GM12878 (cell line): ENCODE results near the gene DMBX1. TPM values are rescaled to one million over a fixed set of nuclear protein-coding genes. Genes with fewer than 3 reads are reported as not detected.

Experiments used
- ATAC-seq: fragments of 200-7000 bp; cut with Tn5 transposase; 3 replicates; pipeline ENCODE4 v1.9.1; 2020; ENCODE audit warnings: mild to moderate bottlenecking, moderate library complexity
- BruUV-seq: library from RNA; stranded (reverse); fragments of 400-500 nt; replicated peaks from 2 replicates; lab custom pipeline; 2021; lab: Mats Ljungman, UMichigan
- CTCF ChIA-PET: fragments of 300-600 bp; sonication (Branson Sonifier 250); formaldehyde crosslinking; extraction: SDS; loops from one replicate; lab custom pipeline; 2021; ENCODE audit warnings: inconsistent platforms; lab: Yijun Ruan, JAX
- POLR2A ChIA-PET: fragments of 350-600 bp; formaldehyde crosslinking; extraction: SDS; loops from one replicate; lab custom pipeline; 2021; ENCODE audit warnings: inconsistent platforms; lab: Charles Lee
- RAD21 ChIA-PET: fragments of 300-600 bp; sonication (Branson Sonifier 250); formaldehyde crosslinking; loops from one replicate; lab custom pipeline; 2023; ENCODE audit warnings: antibody characterized with exemption; ENCODE audit not compliant: unreplicated experiment; lab: Charles Lee
- SMC1A ChIA-PET: fragments of 300-600 bp; sonication (Branson Sonifier 250); formaldehyde crosslinking; loops from one replicate; lab custom pipeline; 2023; ENCODE audit not compliant: unreplicated experiment, uncharacterized antibody; lab: Charles Lee
- DNase-seq: peaks from one replicate; pipeline ENCODE4 v3.0.0-alpha.2; 2011; ENCODE audit warnings: low read depth, low spot score
- FAIRE-seq: peaks from 3 replicates; lab custom pipeline; 2011; peaks lifted over from hg19 to GRCh38; lab: Jason Lieb, UNC
- H2AFZ ChIP-seq: 2 replicates; pipeline ENCODE4 v1.6.0; 2011; ENCODE audit warnings: low read depth, low read length, control low read depth; ENCODE audit not compliant: control insufficient read depth
- H3K27ac ChIP-seq: 2 replicates; pipeline ENCODE4 v1.5.1; 2011; ENCODE audit warnings: control low read depth; ENCODE audit not compliant: control insufficient read depth, insufficient read depth
- H3K27me3 ChIP-seq, 2 experiments: replicated peaks in 1 of 2; 2 replicates each; pipeline versions ENCODE4 v1.6.0 to v1.6.1; 2011; ENCODE audit warnings: low read length in 1 of 2; ENCODE audit not compliant: control insufficient read depth in 2 of 2, insufficient read depth in 2 of 2
- H3K36me3 ChIP-seq, 2 experiments: 2 replicates each; pipeline ENCODE4 v1.5.1; 2011; ENCODE audit warnings: low read length in 1 of 2; ENCODE audit not compliant: control insufficient read depth in 2 of 2, insufficient read depth in 2 of 2
- H3K4me1 ChIP-seq: 2 replicates; pipeline ENCODE4 v1.6.1; 2011; ENCODE audit warnings: mild to moderate bottlenecking, low read length, moderate library complexity, mixed read lengths; ENCODE audit not compliant: control insufficient read depth, insufficient read depth
- H3K4me2 ChIP-seq: 2 replicates; pipeline ENCODE4 v1.6.0; 2011; ENCODE audit warnings: control low read depth; ENCODE audit not compliant: control insufficient read depth, insufficient read depth
- H3K4me3 ChIP-seq: fragments of 200-600 bp; sonication (generic); 2 replicates; pipeline ENCODE4 v1.5.1; 2016
- H3K79me2 ChIP-seq: 2 replicates; pipeline ENCODE4 v1.6.0; 2011; ENCODE audit warnings: low read length; ENCODE audit not compliant: control insufficient read depth, insufficient read depth
- H3K9ac ChIP-seq: 2 replicates; pipeline ENCODE4 v1.8.0; 2011; ENCODE audit warnings: low read length, control low read depth, mixed read lengths; ENCODE audit not compliant: control insufficient read depth, insufficient read depth
- H3K9me3 ChIP-seq: replicated peaks from 3 replicates; pipeline ENCODE4 v1.5.1; 2011; ENCODE audit warnings: mild to moderate bottlenecking, low read length; ENCODE audit not compliant: control insufficient read depth, insufficient read depth
- H4K20me1 ChIP-seq: 2 replicates; pipeline ENCODE4 v1.6.0; 2011; ENCODE audit not compliant: control insufficient read depth, insufficient read depth
- PBX3 ChIP-seq: IDR thresholded peaks from 2 replicates; pipeline ENCODE4 v1.6.1; 2011; ENCODE audit warnings: mild to moderate bottlenecking, low read depth, low read length, moderate library complexity; ENCODE audit not compliant: insufficient replicate concordance
- RB1 ChIP-seq: fragments of 450-650 bp; formaldehyde crosslinking; IDR thresholded peaks from 2 replicates; pipeline ENCODE4 v1.6.1; 2017; ENCODE audit warnings: mild to moderate bottlenecking, borderline replicate concordance
- RCOR1 ChIP-seq: conservative IDR thresholded peaks from 2 replicates; pipeline ENCODE4 v1.6.1; 2012; ENCODE audit warnings: low read depth, low read length, improper control_type of control experiment
- WGBS: methylation state at CpG from one replicate; pipeline ENCODE4 v1.1.6; 2016; ENCODE audit warnings: low lambda C conversion rate; ENCODE audit not compliant: insufficient replicate concordance, insufficient coverage; ENCODE audit errors: missing lambda C conversion rate; 5-methylcytosine and 5-hydroxymethylcytosine counted together
- in situ Hi-C: fragments of 300-500 bp; cut with MboI; formaldehyde crosslinking; loops from 9 replicates; pipeline ENCODE4 v1.14.3; 2018; ENCODE audit warnings: mixed read lengths
- intact Hi-C: fragments of 100-400 bp; cut with micrococcal nuclease; formaldehyde crosslinking; loops from one replicate; pipeline ENCODE4 v1.14.2; 2022; ENCODE audit not compliant: unreplicated experiment
- polyA plus RNA-seq, 11 experiments: library from polyadenylated mRNA; depleted of rRNA in 4 of 11; unstranded in 6 of 11; stranded (reverse) in 5 of 11; fragments of >200 nt; fragmentation: Nextera tagmentation in 4 of 11; fragmentation: Illumina TruSeq in 1 of 11; extraction: Ambion mirVana in 4 of 11; extraction: Trizol in 1 of 11; gene quantifications; 1 replicate in 1 of 11; 2 replicates in 10 of 11; pipeline versions ENCODE4 v1.2.1 to v1.2.3, GENCODE V29; 2011 to 2016; ENCODE audit warnings: inconsistent platforms in 2 of 11, missing spikeins in 2 of 11, low read depth in 1 of 11
- total RNA-seq, 4 experiments: library from RNA; depleted of rRNA in 3 of 4; stranded (reverse); fragments of >200 nt in 3 of 4; fragmentation: Illumina TruSeq in 1 of 4; extraction: Trizol in 1 of 4; gene quantifications; 2 replicates each; pipeline versions ENCODE4 v1.2.1 to v1.2.3, GENCODE V29; 2013 to 2021

Gene DMBX1
- total and polyA plus RNA-seq, 10 of the 15 experiments (the other 5 are each of a cell fraction or from before 2014, with no cell fraction given): 0.03 TPM; not detected in 9

- H2AFZ ChIP-seq: no peak overlapping the region
- peaks cover 19 to 22% of the 10 kb centered on the region in 2 experiments; a peak in 3 of 4 replicates for H3K27me3 ChIP-seq
- H3K4me3 ChIP-seq: no peak overlapping the region
- ChIA-PET RAD21 (no interaction called here), SMC1A (no interaction called here), CTCF (no interaction called here), POLR2A (no interaction called here)
- no peak for TF ChIP-seq RCOR1
- TF ChIP-seq PBX3: no peak
- no peak for TF ChIP-seq RB1
- no peaks in the 10 kb centered on the region for H3K4me1 ChIP-seq
- no peaks in the 10 kb centered on the region for H3K9me3 ChIP-seq
- ATAC-seq (no peak), DNase-seq (no peak), FAIRE-seq (no peak)
- no peak overlapping the region for H3K4me2 ChIP-seq
- no peaks in the 10 kb centered on the region; the same call in 1 of the 2 replicates for H4K20me1 ChIP-seq
- in situ Hi-C loops (no loop called here), intact Hi-C loops (no loop called here)
- no peak overlapping the region for H3K27ac ChIP-seq
- WGBS: 19% methylated on average over 12 of the region's 14 CpGs
- H3K79me2 ChIP-seq: no peaks in the 10 kb centered on the region
- no peaks in the 10 kb centered on the region for H3K36me3 ChIP-seq
- no peak overlapping the region for H3K9ac ChIP-seq
- no TSS peak for BruUV-seq
Measured at GRCh38 chr1:46484783-46485490, 4.7 kb upstream of the DMBX1 start.
